ENCODE data around the gene BEND5.
A peak's percentile ranks its signal among the peaks of the same experiment; 100 is the strongest.

Gene BEND5

DNA sequence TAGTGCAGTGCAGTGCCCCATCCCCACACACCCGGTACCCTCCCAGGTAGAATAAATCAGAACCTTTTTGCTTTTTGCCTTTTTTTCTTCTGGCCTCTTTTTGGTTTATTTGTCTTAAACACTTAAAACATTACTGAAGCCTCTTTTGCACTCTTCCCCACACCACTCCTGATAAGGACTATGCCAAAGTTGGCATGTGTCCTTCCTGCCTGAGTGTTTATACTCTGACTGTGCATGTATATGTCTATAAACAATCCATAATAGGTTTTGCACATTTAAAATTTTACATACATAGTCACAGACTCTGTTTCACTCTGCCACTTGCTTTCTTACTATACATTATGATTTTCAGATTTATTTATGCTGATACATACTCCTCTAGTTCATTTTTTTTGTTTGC lies 59.6 kb downstream of the BEND5 start:
- DNase-seq, result no peak

DNA sequence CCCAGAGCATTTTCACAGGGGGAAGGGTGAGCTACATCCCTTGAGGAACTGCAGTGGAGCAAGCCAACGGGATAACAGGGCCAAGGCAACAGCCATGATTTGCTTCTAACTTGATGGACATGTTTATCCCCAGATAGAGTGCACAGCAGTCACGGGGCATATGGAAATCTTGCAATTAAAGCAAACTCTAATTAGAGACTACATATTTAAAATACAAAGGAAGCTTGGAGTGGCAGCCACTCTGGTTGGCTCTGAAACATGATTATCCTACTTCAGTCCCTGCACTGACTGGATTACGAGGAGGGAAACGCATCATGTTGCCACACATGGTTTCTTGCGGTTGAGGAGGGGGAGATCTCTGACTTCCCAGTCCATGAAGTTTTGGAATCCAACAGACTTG lies 60.8 kb downstream of the BEND5 start:
- DNase-seq, result no peak

DNA sequence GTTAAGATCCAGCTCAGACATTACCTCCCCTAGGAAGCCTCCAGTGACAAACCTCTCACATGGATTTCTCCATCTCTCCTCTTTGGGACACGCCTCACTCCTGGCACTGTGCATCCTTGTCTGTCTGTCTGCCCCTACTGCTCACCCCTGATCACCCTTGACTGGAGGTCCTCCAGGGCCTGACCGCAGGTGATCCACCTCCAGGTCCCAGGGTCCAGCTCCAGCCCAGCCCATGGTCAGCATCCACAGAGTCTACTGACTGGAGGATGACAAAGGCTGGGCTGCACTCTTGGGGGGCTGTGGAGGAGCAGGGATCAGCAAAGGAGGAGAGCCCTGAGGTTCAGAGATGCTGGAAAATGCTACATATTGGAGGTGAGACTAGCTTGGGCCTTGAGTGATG lies 65.8 kb downstream of the BEND5 start:
- DNase-seq, result no peak

DNA sequence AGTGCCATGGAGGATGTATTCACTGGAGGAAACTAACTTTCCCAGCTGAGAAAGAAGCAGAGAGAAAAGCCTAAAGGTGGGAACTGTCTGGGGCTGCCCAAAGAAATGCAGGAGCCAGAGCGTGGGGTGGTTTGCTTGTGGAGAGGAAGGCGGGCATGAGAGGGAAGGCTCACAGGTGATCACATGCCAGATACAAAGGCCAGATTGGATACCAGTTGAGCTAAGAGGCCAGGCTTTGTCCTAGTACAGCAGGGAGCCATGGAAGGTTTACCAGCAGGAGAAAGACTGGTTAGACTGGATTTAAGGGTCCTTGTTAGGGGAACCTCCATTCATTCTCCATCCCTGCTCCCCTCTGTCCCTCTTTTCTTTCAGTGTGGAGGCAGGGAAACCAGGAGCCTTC lies 66.4 kb downstream of the BEND5 start:
- DNase-seq, result no peak

DNA sequence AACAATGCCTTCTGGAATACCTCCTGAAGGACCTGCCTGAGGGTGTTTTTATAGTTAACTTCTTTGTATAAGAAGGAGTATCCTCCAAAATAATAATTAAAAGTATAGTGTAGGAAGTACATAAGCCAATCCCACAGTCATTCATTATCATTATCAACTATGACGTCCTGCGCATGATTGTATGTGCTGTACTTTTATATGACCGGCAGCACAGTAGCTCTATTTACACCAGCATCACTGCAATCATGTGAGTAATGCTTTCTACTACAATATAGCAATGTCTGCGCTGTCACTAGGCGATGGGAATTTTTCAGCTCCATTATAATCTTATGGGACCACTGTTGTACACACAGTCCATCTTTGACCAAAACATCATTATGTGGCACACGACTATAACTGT lies 72.0 kb downstream of the BEND5 start:
- no peak for DNase-seq

DNA sequence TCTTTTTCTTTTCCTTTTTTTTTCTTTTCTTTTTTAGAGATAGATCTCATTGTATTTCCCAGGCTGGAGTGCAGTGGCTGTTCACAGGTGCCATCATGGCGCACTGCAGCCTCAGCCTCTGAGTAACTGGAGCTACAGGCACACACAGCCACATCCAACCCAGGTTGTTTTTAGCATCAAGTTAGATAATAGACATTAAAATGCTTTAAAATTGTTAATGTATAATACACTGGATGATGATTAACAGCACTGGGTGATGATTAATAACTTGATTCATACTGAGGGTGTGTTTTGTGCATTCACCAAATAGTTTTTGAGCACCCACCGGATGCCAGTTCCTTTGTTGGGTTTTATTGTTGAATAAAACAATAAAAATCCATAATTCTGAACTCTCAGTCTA lies 75.2 kb downstream of the BEND5 start:
- DNase-seq, result no peak

DNA sequence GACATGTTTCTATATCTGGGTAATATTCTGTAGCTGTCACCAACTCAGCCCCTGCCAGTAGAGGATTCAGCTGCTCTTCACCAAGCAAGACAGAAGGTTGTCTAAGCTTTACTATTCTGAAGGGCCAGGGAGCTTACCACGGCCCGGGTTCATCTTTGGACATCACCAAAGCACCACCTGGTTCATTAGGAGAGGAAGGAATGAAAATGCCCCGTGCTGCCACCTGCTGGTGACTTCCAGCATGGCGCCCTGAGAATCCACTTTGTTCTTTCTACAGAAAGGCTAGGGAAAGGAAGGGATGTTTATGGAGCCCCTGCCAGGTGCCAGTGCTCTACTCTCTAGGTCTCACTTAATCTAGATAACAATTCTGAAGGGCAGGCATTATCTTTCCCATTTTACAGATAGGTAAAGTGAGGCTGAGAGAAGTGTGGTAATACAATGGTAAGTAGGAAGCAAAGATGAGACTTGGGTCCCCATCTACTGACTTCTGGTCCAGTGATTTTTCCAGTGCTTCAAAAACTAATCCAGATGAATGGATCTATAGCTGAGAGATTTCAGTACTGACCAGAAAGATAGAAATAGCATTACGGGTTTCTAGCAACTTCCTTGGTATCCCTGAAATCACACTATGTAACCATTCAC lies 79.5 kb downstream of the BEND5 start:
- DNase-seq, result no peak

DNA sequence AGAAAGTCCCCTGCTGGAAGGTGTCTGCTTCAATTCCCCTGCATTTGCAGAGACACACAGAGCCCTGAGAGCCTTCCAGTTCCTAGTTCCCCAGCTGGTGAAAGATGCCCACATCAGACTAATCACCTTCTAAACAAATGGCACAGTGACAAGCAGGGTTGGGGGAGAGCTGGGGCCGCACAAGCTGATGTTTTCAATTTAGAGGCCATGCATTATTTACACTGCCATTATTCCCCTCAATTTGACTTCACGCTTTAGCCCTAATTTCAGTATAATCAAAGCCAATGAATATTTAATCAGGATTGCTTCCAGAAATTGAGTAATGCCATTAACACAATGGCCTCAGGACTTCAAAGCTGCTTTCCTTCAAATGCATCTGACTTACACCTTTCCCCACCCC lies 81.5 kb downstream of the BEND5 start:
- no peak for DNase-seq

DNA sequence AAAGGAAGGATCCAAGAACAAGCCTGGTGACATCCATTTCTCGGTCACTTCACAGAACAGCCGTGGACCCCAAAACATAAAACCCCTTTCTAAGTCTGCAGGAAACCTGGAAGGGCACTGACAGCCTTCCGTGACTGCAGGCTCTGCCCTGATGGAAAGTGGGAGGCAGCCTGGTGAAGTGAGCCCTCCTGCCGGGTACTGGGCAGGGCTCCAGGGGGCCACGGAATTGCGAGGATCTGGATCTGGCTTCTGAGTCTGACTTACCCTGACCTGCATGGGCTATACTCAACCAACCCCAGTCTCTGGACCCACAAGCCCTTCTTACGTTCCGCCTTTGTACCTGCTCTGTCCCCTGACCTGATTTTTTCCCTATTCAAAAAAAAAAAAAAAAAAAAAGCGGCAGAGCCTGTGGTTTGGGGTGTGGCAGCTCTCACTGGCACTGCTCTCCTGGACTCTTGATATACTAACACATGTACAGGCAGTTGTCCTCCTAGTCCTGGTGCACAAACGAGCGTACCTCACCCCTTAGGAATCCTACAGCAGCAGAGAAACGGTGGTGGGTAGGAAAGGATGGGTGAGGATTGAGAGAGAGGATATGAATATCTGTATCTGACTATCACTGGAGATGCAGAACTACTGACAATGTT lies 82.9 kb downstream of the BEND5 start:
- no peak for DNase-seq

DNA sequence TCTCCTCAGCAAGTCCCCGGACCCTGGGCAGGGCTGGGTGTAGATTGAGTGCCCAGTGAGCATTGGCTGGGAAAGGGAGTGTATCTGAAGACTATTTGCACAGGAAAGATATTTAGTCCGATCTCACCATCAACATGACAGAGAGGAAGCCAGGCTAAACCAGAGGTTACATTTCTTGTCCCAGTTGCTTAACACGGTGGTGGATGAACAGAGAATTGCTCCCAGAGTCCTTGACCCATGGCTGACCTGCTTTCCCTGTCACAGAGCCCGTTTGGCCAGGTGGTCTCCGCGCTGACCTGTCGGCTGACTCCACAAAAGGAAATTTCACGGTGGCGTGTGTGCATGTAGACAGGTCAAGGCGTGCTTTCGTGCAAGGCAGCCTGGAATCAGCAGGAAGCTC lies 83.5 kb downstream of the BEND5 start:
- no peak for DNase-seq

DNA sequence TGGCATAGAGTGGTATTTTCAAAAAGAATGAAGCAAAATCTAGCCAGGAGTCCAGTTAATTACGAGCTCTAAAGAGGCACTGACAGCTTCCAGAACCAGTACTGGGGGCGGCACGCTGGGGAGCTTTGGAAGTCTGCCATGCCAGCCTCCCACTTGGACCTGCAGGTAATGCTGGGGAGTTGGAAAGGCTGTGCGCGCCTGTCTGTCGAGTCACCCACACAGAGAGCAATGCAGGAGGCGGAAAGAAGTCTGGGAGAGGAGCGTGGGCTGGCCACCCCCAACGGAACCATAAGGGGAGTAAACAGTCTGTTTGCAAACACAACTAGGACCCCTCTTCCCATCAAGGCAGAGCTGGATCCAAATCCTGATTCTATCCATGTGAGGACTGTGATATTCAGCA lies 84.5 kb downstream of the BEND5 start:
- DNase-seq, result no peak

DNA sequence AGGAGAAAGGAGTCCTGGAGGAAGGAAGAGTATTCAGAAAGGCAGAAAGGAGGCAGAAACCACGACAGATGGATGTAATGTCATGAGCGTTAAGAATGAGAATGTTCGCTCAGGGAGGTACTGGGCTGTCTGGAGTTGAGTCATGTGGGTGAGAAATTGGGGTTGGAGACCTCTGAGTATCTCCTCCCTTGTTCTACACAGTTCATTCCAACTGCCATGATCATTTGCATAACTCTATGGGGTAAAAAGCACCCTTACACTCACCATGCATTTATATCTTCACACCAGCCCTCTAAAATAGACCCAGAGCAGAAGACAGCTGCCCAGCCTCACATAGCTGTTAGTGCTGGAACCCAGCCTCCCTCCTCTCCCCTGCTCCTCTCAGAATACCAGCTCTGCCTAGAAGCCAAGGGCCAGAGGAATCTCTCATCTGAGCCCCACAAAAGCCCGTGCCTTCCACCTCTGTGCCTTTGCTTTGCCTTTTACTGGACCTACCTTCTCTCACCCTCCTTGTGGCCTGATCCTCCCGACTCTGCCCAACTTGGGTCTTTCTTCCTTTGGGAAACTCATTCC lies 85.2 kb downstream of the BEND5 start:
- DNase-seq, result no peak

DNA sequence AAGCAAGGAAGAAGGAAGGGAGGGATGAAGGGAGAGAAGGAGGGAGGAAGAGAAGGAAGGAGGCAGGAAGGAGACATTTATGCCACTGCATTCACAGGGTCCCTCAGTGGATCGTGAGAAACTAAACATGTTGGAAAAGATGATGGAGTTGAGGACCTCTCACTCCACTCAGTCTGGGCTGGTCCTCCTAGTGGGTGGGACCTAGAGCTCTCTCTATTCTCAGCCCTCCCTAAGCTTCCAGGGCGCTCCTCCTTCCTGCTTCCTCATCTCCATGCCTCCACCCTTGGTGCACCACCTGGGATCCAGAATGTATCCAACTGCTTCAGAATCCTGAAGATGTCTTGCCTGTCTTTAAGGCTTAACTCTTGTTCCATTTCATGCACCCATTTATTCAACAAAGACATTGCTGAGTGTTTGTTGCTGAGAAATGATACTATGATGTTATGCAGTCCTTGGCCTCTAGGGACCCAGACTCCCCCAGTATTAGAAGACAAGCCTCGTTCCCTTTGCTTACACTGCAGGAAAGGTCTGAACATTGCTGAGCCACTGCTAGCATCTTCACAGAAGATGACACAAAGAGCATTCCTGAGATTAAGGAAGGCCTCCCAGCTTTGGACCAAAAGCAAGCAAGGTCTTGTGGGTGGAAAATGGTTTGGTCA lies 88.5 kb downstream of the BEND5 start:
- no peak for DNase-seq

DNA sequence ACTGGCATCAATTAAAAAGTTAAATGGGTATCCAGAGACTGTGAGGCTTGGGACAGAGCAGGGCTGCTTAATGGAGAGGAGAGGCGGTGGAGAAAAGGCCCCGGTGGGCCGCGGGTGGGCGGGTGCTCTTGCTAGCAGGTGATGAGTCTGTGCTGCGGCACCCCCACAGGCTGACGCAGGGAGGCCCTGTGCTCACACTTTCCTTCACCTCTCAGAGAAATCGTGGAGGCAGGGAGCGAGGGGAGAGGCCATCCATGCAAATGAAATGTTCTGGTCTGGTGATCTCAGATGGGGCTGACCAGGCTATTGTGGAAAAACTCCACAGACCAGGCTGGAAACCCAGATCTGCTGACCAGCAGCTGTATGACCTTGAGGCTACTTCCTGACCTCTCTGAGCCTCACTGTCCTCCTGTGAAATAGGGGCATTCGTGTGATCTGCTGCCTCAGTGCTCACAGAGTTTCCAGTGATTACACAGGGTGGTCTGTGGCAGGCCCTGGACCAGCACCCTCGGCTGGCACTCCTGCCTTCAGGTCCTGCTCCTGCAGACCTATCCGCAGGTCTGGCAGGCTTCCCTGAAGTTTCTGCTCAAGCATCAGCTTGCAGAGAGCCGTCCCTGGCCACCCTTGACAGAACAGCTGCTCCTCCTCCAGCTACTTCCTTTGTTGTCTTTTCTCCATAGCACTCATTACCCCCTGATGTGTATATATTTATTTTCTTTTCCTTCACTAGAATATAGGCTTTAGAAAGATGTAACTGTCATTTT lies 89.2 kb downstream of the BEND5 start:
- DNase-seq, result peak; percentile 10

DNA sequence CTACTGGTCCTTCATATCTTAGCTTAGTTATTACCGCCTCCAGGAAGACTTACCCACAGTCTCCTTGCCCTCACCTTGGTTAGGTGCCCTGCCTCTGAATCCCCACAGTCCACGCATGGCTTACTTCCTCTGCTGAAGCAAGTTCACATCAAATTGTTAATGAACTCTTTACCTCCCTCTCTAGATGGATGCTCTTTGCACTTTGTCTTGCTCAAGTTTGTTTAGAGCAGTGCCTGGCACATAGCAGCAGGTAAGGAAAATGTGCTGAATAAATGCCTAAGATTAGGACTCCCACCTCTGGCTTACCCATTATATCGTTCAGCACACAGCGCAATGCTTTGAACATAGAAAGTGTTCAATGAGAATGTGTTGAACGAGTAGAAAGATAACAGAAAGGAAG lies 90.5 kb downstream of the BEND5 start:
- DNase-seq, result no peak

DNA sequence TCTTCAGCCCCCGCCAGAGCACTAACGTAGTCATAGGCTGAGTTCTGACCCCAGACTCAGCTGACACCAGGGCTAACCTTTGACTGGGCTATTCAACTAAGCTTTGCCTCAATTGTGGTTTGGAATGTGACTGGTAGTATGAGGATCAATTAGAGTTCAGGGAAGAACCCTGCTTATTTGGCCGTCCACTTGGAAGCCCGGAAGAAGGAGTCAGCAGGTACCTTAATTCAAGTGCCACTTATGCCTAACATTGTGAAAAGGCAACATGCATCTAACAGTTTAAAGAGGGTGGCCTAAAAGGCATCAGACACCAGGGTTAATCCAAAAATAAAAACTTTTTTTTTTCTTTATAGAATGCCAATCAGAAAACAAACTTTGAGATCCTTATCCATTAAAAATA lies 92.3 kb downstream of the BEND5 start:
- DNase-seq, result no peak

DNA sequence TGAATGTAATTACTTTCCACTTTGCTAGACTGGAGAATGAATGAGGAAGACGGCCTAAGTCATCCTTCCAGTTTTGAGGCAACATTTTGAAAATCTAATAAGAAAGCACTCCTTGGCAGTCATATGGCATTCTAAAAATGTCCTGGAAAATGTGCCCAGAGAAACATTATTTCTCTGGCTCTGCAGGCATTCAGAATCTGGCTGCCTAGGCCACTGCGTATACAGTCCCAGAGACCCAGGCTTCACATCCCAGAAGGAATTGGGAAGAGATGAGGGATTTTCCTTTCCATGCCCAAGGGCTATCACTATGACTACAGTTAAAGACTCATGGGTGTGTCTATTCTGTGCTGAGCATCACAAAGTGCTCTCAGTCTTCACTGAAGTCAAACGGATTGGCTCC lies 92.9 kb downstream of the BEND5 start:
- DNase-seq, result no peak

DNA sequence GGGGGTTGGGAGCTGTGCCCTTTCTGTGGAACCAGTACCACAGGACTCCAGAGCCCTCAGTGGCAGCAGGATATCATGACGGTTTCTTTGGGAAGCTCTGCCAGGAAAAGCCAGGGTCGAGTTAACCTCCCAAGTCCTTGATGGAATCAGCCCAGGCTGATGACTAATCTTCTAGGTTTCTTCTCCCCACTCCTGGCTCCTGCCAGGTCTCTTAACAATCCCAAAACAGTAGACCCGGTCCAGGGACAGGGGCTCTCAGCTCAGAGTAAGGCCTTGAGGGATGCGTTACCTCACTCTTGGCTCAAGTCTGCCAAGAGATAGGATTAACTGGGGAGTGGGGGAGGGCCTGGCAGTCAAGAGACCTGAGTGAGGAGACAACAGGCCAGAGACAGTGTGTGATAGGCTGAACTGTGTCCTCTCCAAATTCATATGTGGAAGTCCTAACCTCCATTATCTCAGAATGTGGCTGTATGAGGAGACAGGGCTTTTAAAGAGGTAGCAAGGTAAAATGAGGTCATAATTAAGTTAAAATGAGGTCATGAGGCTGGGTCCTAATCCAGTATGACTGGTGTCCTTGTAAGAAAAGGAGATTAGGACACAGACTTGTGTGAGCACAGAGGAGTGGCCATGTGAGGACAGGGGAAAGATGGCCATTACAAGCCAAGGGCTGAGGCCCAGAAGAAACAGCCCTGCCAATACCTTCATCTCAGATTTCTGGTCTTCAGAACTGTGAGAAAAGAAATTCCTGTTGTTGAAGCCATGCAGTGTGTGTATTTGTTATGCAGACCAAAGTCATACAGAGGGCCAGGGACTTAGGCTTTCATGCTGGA lies 95.0 kb downstream of the BEND5 start:
- no peak for DNase-seq

DNA sequence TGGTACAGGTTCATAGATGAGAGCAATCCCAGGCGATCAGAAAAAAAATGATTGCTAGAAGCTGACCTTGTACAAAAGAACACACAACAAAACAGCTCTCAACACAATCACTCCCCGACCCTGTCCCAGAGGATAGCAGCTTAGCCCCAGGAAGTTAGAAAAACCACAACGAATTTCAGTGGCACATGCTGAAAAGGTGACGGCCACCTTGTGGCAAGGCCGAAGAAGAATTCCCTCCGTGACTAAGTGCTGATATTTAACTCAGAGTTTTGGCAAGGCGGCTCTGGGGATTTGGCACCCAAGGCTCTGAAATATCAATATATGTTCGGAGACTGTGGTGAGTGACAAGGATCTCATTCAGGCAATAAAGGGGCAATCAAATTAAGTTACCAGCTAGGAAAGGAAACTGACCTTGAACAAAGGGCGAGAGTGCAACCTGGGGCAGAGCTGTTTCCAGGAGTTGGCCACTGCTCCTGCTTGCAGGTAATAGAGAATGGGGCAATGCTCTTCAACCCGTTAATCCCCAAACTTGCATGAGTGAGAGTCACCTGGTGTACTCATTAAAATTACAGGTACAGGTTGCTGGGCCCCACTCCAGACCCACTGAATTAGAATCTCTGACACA lies 96.2 kb downstream of the BEND5 start:
- DNase-seq, result no peak

DNA sequence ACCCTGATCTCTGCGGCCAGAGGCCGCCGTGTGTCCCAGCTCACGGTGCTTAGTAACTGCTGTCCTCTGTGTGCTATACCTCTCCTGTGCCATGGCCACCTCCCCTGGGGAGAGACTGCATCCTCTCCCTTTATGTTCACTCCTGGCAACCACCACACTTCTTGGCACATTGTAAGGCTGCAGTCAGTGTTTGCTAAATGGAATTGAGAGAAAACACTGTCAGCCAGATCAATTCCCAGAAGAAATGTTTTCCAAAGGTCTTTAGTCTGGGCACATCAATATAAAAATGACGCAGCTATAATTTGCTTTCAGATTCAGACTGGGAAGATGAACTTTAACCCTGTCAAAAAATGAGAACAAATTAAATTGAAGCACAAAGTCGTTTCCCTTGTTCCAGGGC lies 96.8 kb downstream of the BEND5 start:
- no peak for DNase-seq

DNA sequence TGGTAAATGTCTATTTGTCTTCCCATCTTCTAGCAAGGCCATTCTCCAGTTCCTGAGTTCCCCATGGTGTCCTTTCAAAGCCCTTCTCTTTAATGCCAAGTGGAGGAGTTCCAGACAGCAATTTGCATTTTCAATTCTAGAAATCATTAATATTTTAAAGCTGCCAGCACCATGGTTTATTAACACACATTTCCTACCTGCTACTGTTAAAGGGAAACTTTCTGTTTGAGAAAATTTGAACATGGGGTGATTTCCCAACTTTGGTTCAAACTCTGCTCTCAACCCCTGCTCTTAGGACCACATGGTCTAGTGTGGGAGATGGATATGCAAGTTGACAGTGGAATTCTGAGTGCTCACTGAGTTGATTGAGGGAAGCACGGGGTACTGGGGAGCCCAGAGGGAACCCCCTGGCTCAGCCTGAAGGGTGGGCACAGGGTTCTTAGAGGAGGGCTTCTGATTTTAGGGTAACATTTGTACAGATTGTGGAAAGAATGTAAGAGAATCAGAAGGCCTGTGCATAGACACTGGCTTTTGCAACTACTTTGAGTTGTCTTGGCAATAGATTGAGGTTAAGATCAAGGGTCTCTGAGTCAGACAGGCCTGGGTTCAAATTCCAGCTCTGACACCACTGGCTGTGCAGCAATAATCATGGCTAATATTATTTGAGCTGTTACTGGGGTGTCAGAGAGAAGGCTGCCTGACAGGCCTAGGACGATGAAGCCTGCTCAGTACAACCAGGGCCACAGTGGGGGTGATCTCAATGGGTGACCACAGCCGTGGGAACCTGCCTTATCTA lies 97.8 kb downstream of the BEND5 start:
- DNase-seq, result no peak
